GM21723 (cell line): ENCODE results near the gene NELL1.
"Not testable (repeated sequence)": the region's sequence is repeated elsewhere in the genome, so short reads cannot be mapped to it uniquely, and the experiment has no call there.

ENCODE experiments used
- ATAC-seq: cut with Tn5 transposase; IDR thresholded peaks from one replicate; pipeline ENCODE4 v1.9.1; 2021; ENCODE audit warnings: mild to moderate bottlenecking, moderate library complexity; ENCODE audit not compliant: unreplicated experiment

Gene NELL1

DNA sequence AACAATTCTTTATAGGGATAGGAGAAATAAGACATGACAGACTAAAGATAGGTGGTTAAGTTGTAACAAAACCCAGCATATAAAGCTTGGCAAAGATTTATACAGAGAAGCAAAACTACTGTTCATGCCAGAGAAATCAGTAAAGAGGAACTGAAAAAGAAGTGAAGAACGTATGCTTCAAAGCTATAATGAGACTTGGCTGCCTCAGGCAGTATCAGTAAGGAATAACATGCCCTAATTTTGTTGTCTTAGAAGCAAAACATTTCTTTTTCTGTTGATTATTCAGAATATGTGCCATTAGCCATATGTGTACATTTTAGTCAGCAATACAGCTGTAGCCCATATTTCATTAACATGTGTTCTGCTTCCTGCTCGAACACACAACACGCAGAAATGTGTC, 403.2 kb downstream of the NELL1 start:
- no peak for ATAC-seq

- no peak for ATAC-seq
These were observed 413.5 kb downstream of the NELL1 start for GRCh38 chr11:21082853-21083252.

- no peak for ATAC-seq
These were observed 419.5 kb downstream of the NELL1 start for GRCh38 chr11:21088930-21089329.

- ATAC-seq: no peak
These were observed 435.3 kb downstream of the NELL1 start for GRCh38 chr11:21104641-21105040.

GRCh38 chr11:21105196-21105917, 436.0 kb downstream of the NELL1 start:
- no peak for ATAC-seq

GRCh38 chr11:21109341-21109740, 440.0 kb downstream of the NELL1 start:
- ATAC-seq: no peak

GRCh38 chr11:21110415-21110814, 441.0 kb downstream of the NELL1 start:
- ATAC-seq: no peak

DNA sequence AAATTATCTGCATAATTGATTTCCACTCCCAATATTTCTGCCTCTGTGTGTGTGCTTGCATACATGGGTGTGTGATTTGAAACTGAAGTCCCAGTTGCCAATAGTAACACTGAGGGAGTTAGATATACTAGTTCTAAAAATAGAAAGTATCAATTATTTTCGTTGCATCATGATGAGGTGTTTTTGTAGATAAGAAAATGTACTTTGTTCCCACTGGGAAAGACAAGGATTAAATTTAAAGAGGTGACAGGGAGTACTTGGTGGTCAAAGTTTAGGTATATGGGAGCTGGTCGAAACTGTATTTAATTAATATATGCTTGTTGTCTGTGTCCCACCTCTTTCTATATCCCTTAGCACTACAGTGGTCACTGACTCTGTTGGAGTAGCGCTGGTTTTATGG, 444.5 kb downstream of the NELL1 start:
- no peak for ATAC-seq

- no peak for ATAC-seq
These were observed 446.6 kb downstream of the NELL1 start for GRCh38 chr11:21116009-21116408.

- ATAC-seq: no peak
These were observed 450.0 kb downstream of the NELL1 start for GRCh38 chr11:21119411-21119810.

DNA sequence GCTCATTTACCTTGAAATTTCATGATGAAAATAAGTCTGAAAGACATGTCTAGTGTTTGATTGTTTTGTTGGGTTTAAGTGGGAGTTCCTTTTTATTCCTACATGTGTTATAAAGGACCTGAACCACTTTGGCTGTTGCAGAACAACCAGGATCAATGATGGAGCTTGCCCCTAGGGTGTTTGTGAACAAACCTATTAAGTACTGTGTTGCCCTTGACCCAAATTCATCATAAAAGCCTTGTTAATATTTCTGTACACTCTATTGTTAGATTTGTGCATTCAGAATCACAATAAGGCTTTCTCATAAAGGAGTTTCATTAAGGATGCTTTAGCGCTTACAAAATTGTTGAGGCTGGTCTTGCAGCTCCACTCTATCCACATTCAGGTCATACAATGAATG, 452.6 kb downstream of the NELL1 start:
- ATAC-seq: no peak

- ATAC-seq: no peak
These were observed 453.1 kb downstream of the NELL1 start for GRCh38 chr11:21122523-21122922.

DNA sequence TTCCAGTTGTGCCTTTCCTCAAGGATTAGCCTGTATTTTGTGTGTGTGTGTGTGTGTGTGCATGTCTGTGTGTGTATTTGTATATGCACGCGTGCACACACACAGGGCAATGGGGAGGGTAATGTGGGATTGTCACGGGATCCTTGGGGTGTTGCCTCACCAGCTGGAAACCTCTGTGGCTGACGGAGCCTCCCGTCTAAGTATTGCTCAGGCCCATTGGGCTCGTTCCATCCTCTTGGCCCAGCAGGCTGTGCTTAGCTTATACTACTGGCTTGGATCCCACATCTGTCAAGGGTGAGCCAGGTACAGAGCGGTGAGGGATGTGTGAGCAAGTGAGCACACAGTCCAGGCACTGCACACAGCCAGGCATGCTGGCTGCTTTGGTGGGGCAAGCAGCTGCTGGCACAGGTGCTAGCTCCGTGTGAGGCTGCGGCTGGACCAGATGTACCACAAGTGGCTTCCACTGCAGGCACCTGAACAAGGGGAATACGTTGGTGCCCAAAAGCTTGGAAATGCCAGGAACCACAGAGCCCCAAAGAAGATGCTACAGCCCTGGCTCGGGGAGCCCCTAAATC, 462.8 kb downstream of the NELL1 start:
- no peak for ATAC-seq

GRCh38 chr11:21133244-21133643, 463.9 kb downstream of the NELL1 start:
- ATAC-seq: no peak

GRCh38 chr11:21133722-21134121, 464.3 kb downstream of the NELL1 start:
- ATAC-seq: no peak

DNA sequence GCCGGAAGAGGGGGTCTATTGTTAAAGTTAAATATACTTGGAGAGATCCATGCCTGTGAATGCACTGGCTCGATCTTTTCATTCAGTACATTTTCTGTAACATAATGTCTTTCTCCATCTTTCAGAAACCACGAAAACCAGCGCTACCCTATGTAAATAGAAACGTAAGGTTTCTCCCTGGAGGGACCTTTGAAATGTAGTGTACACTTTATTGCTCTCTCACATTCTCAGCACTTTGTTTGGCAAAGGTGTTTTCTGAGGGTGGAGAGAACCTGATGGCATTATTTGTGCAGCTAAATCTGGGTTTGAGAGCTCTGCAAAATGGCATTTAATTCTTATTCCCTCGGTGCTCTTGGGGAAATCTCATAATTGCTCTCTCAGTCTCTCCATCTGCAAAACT, 468.4 kb downstream of the NELL1 start:
- ATAC-seq: no peak

DNA sequence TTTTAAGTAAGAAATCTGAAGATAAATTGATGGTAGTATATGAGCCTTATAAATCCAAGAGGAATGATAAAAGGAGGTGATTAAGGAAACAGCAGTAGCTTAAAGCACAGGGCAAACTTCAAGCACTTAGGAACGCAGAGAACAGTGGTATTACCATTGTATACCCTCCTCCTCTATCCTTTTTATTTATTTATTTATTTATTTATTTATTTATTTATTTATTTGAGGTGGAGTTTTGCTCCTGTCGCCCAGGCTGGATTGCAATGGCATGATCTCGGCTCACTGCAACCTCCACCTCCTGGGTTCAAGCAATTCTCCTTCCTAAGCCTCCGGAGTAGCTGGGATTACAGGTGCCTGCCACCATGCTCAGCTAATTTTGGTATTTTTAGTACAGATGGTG, 472.2 kb downstream of the NELL1 start:
- ATAC-seq: not testable (repeated sequence)

- ATAC-seq: no peak
These were observed 472.6 kb downstream of the NELL1 start for GRCh38 chr11:21142007-21142406.

GRCh38 chr11:21144531-21144930, 475.1 kb downstream of the NELL1 start:
- no peak for ATAC-seq

DNA sequence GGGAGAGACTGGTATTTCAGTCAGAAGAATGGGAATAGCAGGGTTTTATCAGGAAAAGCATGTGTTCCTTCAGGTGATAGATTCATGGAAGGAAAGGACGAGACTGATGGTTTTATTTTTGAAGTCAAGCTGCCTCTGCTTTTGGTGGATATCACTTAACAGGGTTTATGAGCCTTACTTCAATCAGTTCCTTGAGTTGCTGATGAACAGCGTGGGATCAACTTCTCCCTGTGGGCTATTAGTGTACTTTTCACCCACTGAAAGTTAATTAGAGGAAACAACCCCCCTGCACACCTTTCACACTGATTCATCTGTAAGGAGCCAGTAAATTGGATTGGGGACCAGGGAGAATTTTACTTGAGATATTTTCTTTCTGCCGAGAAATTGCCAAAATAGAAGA, 479.0 kb downstream of the NELL1 start:
- no peak for ATAC-seq

DNA sequence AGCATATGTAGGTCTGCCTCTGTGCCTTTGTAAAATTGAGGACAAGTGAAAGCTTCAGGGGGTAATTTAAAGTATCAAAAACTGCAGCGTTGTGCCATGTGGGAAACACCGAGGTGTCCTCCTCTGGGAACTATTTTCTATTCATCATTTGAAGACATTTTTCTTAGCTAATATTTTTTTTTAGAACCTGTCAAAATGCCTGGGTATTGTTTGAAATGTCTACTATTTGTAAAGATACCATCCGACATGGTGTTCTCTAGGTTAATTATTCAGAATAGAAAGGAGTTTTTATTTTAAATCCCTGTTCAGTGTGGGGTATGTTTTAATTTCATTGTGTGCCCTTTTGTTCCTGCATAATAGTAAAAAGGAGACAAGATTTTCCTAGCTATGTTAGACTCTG, 490.8 kb downstream of the NELL1 start:
- no peak for ATAC-seq

DNA sequence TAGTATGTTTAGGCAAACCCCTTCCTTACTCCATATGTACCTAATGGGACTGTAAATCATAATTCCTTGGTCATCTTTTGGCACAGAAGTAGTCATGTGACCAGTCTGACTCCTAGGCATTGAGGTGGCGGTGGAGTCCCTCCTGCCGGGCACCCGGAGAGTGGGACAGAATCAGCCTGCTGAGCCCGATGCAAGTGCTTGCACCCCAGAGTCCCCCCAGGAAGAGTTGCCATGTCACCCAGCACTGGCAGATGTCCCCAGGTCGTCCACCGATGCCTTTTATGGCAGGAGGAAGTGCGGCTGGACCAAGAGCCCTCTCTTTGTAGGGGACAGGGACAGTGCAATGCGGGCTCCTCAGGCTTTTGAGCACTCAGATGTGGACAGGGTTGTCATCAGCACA, 500.3 kb downstream of the NELL1 start:
- ATAC-seq: no peak

- ATAC-seq: no peak
These were observed 504.1 kb downstream of the NELL1 start for GRCh38 chr11:21173476-21173875.
